MM.1S (cell line): Measurements from ENCODE around the gene PLAA.

Source experiments
- DNase-seq: peaks from one replicate; pipeline ENCODE4 v3.0.0-alpha.2; 2015
- H2AFZ ChIP-seq: fragments of 300-600 bp; sonication (generic); 2 replicates; pipeline ENCODE4 v1.6.0; 2016; ENCODE audit warnings: antibody characterized with exemption, low read length
- H3F3A ChIP-seq: fragments of 300-600 bp; sonication (generic); 2 replicates; pipeline ENCODE4 v1.6.1; 2016; ENCODE audit warnings: mild to moderate bottlenecking, antibody characterized with exemption, low read length, moderate library complexity, mixed read lengths; ENCODE audit not compliant: insufficient read depth
- H3K27ac ChIP-seq: fragments of 300-600 bp; sonication (generic); 2 replicates; pipeline ENCODE4 v1.5.1; 2016; ENCODE audit warnings: mild to moderate bottlenecking, low read length
- H3K27me3 ChIP-seq: fragments of 300-600 bp; sonication (generic); replicated peaks from 2 replicates; pipeline ENCODE4 v1.6.0; 2016; ENCODE audit warnings: low read length; ENCODE audit not compliant: insufficient read depth
- H3K36me3 ChIP-seq: fragments of 300-600 bp; sonication (generic); replicated peaks from 2 replicates; pipeline ENCODE4 v1.6.1; 2016; ENCODE audit warnings: mild to moderate bottlenecking, low read length, mixed read lengths; ENCODE audit not compliant: insufficient read depth
- H3K4me1 ChIP-seq: fragments of 300-600 bp; sonication (generic); 2 replicates; pipeline ENCODE4 v1.6.1; 2016; ENCODE audit warnings: low read length, mixed read lengths
- H3K4me2 ChIP-seq: fragments of 300-600 bp; sonication (generic); 2 replicates; pipeline ENCODE4 v1.6.0; 2016; ENCODE audit warnings: low read depth, low read length
- H3K4me3 ChIP-seq: fragments of 300-600 bp; sonication (generic); 2 replicates; pipeline ENCODE4 v1.5.1; 2016; ENCODE audit warnings: low read length, mixed read lengths
- H3K79me2 ChIP-seq: fragments of 300-600 bp; sonication (generic); 2 replicates; pipeline ENCODE4 v1.6.1; 2016; ENCODE audit warnings: mixed run types, low read length, mixed read lengths
- H3K9ac ChIP-seq: fragments of 300-600 bp; sonication (generic); 2 replicates; pipeline ENCODE4 v1.6.1; 2016; ENCODE audit warnings: low read length, mixed read lengths
- H3K9me2 ChIP-seq: fragments of 300-600 bp; sonication (generic); replicated peaks from 2 replicates; pipeline ENCODE4 v1.6.1; 2016; ENCODE audit warnings: mild to moderate bottlenecking, low read length, mixed read lengths; ENCODE audit not compliant: insufficient read depth
- H3K9me3 ChIP-seq: fragments of 300-600 bp; sonication (generic); replicated peaks from 2 replicates; pipeline ENCODE4 v1.6.1; 2016; ENCODE audit warnings: mild to moderate bottlenecking, low read length, mixed read lengths; ENCODE audit not compliant: insufficient read depth
- H4K20me1 ChIP-seq: fragments of 300-600 bp; sonication (generic); 2 replicates; pipeline ENCODE4 v1.6.1; 2016; ENCODE audit warnings: mild to moderate bottlenecking, low read length, moderate library complexity, mixed read lengths; ENCODE audit not compliant: insufficient read depth
- CTCF ChIP-seq: fragments of 300-600 bp; sonication (generic); IDR thresholded peaks from 2 replicates; pipeline ENCODE4 v1.5.1; 2016; ENCODE audit warnings: antibody characterized with exemption, low read length, mixed read lengths
- EZH2 ChIP-seq: fragments of 300-600 bp; sonication (generic); optimal IDR thresholded peaks from 2 replicates; pipeline ENCODE3; 2017; ENCODE audit warnings: low read depth, mild to moderate bottlenecking, antibody characterized with exemption, low read length, mixed read lengths
- EZH2phosphoT487 ChIP-seq: fragments of 300-600 bp; sonication (generic); IDR thresholded peaks from 2 replicates; pipeline ENCODE4 v1.6.1; 2018; ENCODE audit warnings: antibody characterized with exemption, low read length

Gene PLAA

GRCh38 chr9:26904070-26904469 is 43.0 kb downstream of the PLAA start:
- H3K9ac ChIP-seq, result no peak overlapping the region
- no peaks in the 10 kb centered on the region for H3K79me2 ChIP-seq
- H3F3A ChIP-seq, result no peaks in the 10 kb centered on the region
- H3K4me1 ChIP-seq, result no peaks in the 10 kb centered on the region
- no peak overlapping the region for H2AFZ ChIP-seq
- H4K20me1 ChIP-seq, result no peaks in the 10 kb centered on the region
- no peak overlapping the region for H3K4me3 ChIP-seq
- H3K27ac ChIP-seq, result no peak overlapping the region
- DNase-seq, result no peak
- H3K4me2 ChIP-seq, result no peak overlapping the region
- no peak for TF ChIP-seq EZH2
- TF ChIP-seq CTCF, result no peak
- TF ChIP-seq EZH2phosphoT487, result no peak
- no peaks in the 10 kb centered on the region for H3K9me3 ChIP-seq
- no peaks in the 10 kb centered on the region for H3K27me3 ChIP-seq
- no peaks in the 10 kb centered on the region for H3K36me3 ChIP-seq
- H3K9me2 ChIP-seq, result no peaks in the 10 kb centered on the region

- Histone ChIP-seq H3K4me1 (no peaks in the 10 kb centered on the region), H3K27me3 (no peaks in the 10 kb centered on the region), H3K27ac (peak overlapping the region; percentile 96; the same call in 1 of the 2 replicates)
Measured at GRCh38 chr9:26893030-26893676, 53.9 kb downstream of the PLAA start.

GRCh38 chr9:26892251-26893029 is 54.6 kb downstream of the PLAA start, which contains the start of gene CAAP1:
Gene CAAP1, minus strand, starts transcription at chr9:26892802. Its CDS starts 87 bp downstream, at chr9:26892715.
- Histone ChIP-seq H3K27ac (peak within 1 kb of the TSS; percentile 96), H2AFZ (peak within 1 kb of the TSS; percentile 91), H3K79me2 (peaks cover 40% of the 10 kb centered on the region), H4K20me1 (no peaks in the 10 kb centered on the region), H3K9me3 (no peaks in the 10 kb centered on the region), H3K36me3 (no peaks in the 10 kb centered on the region), H3F3A (0 out of 2 replicates have a peak, but pooled peaks cover 3% of the 10 kb centered on the region), H3K4me2 (peak within 1 kb of the TSS; percentile 60), H3K4me1 (no peaks in the 10 kb centered on the region), H3K9me2 (no peaks in the 10 kb centered on the region), H3K4me3 (peak within 1 kb of the TSS; percentile 93), H3K27me3 (no peaks in the 10 kb centered on the region), H3K9ac (peak within 1 kb of the TSS; percentile 97)
- peak; percentile 85 for DNase-seq
- TF ChIP-seq CTCF (peak; percentile 20; the same call in 1 of the 2 replicates), EZH2 (no peak)

More at GRCh38 chr9:26893030-26893676, 53.9 kb downstream of the PLAA start:
- H3K4me3 ChIP-seq, result peak overlapping the region; percentile 93
- H3K79me2 ChIP-seq, result peaks cover 37% of the 10 kb centered on the region
- H3F3A ChIP-seq, result 0 out of 2 replicates have a peak, but pooled peaks cover 3% of the 10 kb centered on the region
- no peaks in the 10 kb centered on the region for H3K9me2 ChIP-seq
- TF ChIP-seq CTCF (no peak), EZH2 (no peak), EZH2phosphoT487 (no peak)
- no peaks in the 10 kb centered on the region for H3K36me3 ChIP-seq
- peak overlapping the region; percentile 91 for H2AFZ ChIP-seq
- DNase-seq, result no peak
- no peaks in the 10 kb centered on the region for H4K20me1 ChIP-seq
- H3K9me3 ChIP-seq, result no peaks in the 10 kb centered on the region
- peak overlapping the region; percentile 59 for H3K4me2 ChIP-seq
- H3K9ac ChIP-seq, result peak overlapping the region; percentile 97
